NT2/D1 (cell line): Measurements from ENCODE around the gene SLC26A3.

Experiments used
- SUZ12 ChIP-seq: IDR thresholded peaks from 2 replicates; pipeline ENCODE4 v1.6.1; 2011; ENCODE audit not compliant: insufficient read length, insufficient read depth; ENCODE audit errors: extremely low read depth
- ZNF274 ChIP-seq: IDR thresholded peaks from 2 replicates; pipeline ENCODE4 v1.6.1; 2011; ENCODE audit warnings: mild to moderate bottlenecking, low read depth, low read length

DNA sequence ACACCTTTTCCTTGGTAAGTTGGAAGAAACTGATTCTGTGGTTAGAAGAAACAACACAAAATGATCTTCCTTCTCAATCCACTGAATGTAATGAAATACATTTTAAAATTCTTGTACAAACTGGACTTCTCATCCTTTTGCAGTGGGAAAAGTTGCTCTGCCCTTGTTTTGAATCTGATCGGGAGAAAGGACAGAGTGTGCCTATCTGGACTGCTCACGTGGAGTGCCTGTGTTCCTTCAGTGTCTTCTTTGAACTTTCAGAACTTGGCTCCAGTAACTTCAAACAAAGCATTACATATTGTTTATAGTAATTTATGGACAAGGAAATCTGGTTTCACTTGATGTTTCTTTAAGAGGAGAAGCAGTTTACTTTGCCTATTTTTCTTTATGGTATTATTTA is 17.1 kb downstream of the SLC26A3 start:
- TF ChIP-seq SUZ12 (no peak), ZNF274 (no peak)
